ENCODE data around the gene FAM193A.

GRCh38 chr4:2660596-2661211 lies 124.3 kb downstream of the FAM193A start:
- TF ChIP-seq POLR2A (IDR thresholded peaks at IDR 0.05; ENCODE audit: low read length) (no peak), GATA1 (IDR thresholded peaks at IDR 0.05; ENCODE audit: low read depth, low read length) (no peak)

Data from erythroblast (primary cell).